ENCODE measurements around the gene CFAP20DC. TPM values are rescaled to one million over a fixed set of nuclear protein-coding genes. Genes with fewer than 3 reads are reported as not detected.

CFAP20DC gene
- total RNA-seq, 1 experiment from 2014 or later, result 4.5 TPM

DNA sequence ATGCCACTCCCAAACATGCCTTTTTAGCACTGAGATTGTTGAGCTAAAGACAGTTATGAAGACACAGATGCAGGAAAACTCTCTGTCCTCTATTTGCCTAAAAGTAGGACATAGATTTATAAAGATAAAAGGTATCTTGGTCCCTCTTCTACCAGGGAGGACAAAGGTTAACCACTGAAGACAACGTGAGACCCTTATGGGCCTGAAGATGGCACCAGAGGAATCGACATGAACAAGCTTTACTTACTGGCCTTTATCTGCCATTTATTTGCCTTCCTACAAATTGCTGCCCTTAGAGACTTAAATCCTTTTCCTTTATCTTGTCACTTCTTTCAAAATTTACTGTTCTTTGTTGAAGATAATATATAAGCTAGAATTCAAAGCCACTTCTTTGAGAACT is 273.6 kb downstream of the CFAP20DC start:
- Histone ChIP-seq H2BK12ac (ENCODE audit: insufficient read length, low read depth, low read length) (no peak overlapping the region), H3K27me3 (ENCODE audit: insufficient read depth, low read length) (no peaks in the 10 kb centered on the region), H3K14ac (ENCODE audit: insufficient read depth, low read length) (no peak overlapping the region), H3K4ac (ENCODE audit: low read depth, low read length) (no peak overlapping the region), H4K91ac (ENCODE audit: insufficient read length, low read depth, low read length) (no peak overlapping the region), H2BK15ac (ENCODE audit: low read depth, low read length) (no peak overlapping the region), H2BK5ac (ENCODE audit: insufficient read length, low read length) (no peak overlapping the region), H3K4me1 (ENCODE audit: insufficient read depth, low read length) (no peaks in the 10 kb centered on the region), H3T11ph (ENCODE audit: low read length) (no peak overlapping the region), H3K79me2 (ENCODE audit: insufficient read depth, low read length) (no peaks in the 10 kb centered on the region), H2BK120ac (ENCODE audit: low read depth, low read length, poor library complexity, severe bottlenecking) (no peak overlapping the region), H3K27ac (ENCODE audit: insufficient read length, low read depth, low read length) (no peak overlapping the region), H4K20me1 (ENCODE audit: control insufficient read depth, insufficient read depth, insufficient read length) (no peaks in the 10 kb centered on the region), H4K8ac (replicated peaks; ENCODE audit: insufficient read length, low read depth, low read length) (no peak overlapping the region), H3K9ac (ENCODE audit: extremely low read depth, insufficient read length, low read length) (no peak overlapping the region), H3K79me1 (ENCODE audit: insufficient read depth, low read depth, low read length, poor library complexity, severe bottlenecking) (peaks cover 6% of the 10 kb centered on the region), H3K4me2 (ENCODE audit: insufficient read depth, insufficient read length, low read length) (no peak overlapping the region), H4K5ac (ENCODE audit: insufficient read length, low read depth, low read length) (no peak overlapping the region), H3K23me2 (ENCODE audit: insufficient read length, low read depth, low read length, poor library complexity, severe bottlenecking) (no peaks in the 10 kb centered on the region), H3K56ac (ENCODE audit: insufficient read length, low read depth, low read length) (no peak overlapping the region), H2AK5ac (ENCODE audit: insufficient read length, low read length) (no peak overlapping the region), H2AFZ (ENCODE audit: low read length) (no peak overlapping the region), H3K23ac (ENCODE audit: insufficient read length, low read depth, low read length) (no peak overlapping the region), H3K9me3 (ENCODE audit: control insufficient read depth, low read depth, low read length) (no peaks in the 10 kb centered on the region), H2BK20ac (ENCODE audit: low read depth, low read length, poor library complexity, severe bottlenecking) (no peak overlapping the region), H3K18ac (ENCODE audit: insufficient read length, low read depth, low read length) (no peak overlapping the region)
- H3K9me3 Mint-ChIP-seq, result peaks cover 20 to 26% of the 10 kb centered on the region in 2 experiments
- WGBS (ENCODE audit: extremely low coverage, insufficient read length, low lambda C conversion rate), result no CpG with 5 or more reads among the region's 2 CpGs
- no peak overlapping the region; a peak in 1 of 7 replicates for H3K27ac Mint-ChIP-seq
- no peak overlapping the region for H3K4me3 Mint-ChIP-seq
- H3K36me3 Mint-ChIP-seq (ENCODE audit: insufficient read depth in 1 of 3, low read depth in 3 of 3), result peaks cover 12 to 22% (median 14%) of the 10 kb centered on the region in 3 experiments
- H3K4me1 Mint-ChIP-seq, result no peaks in the 10 kb centered on the region; a peak in 1 of 4 replicates
- TF ChIP-seq, protein P1, sequence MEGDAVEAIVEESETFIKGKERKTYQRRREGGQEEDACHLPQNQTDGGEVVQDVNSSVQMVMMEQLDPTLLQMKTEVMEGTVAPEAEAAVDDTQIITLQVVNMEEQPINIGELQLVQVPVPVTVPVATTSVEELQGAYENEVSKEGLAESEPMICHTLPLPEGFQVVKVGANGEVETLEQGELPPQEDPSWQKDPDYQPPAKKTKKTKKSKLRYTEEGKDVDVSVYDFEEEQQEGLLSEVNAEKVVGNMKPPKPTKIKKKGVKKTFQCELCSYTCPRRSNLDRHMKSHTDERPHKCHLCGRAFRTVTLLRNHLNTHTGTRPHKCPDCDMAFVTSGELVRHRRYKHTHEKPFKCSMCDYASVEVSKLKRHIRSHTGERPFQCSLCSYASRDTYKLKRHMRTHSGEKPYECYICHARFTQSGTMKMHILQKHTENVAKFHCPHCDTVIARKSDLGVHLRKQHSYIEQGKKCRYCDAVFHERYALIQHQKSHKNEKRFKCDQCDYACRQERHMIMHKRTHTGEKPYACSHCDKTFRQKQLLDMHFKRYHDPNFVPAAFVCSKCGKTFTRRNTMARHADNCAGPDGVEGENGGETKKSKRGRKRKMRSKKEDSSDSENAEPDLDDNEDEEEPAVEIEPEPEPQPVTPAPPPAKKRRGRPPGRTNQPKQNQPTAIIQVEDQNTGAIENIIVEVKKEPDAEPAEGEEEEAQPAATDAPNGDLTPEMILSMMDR (conservative IDR thresholded peaks at IDR 0.05), result peak; percentile 51
- no peaks in the 10 kb centered on the region for H3K27me3 Mint-ChIP-seq (ENCODE audit: low read depth)
- DNase-seq, result no peak
